HG02588 (cell line): ENCODE measurements around the gene PVR.
"Not testable (repeated sequence)": the region's sequence is repeated elsewhere in the genome, so short reads cannot be mapped to it uniquely, and the experiment has no call there.

Source experiments
- ATAC-seq: cut with Tn5 transposase; IDR thresholded peaks from one replicate; pipeline ENCODE4 v1.9.1; 2021; ENCODE audit warnings: mild to moderate bottlenecking, moderate library complexity; ENCODE audit not compliant: unreplicated experiment

PVR gene

GRCh38 chr19:44643605-44644401, at the start of gene PVR:
Gene PVR, plus strand, starts transcription at chr19:44643910. Its CDS starts 187 bp downstream, at chr19:44644097.
- no peak for ATAC-seq

- ATAC-seq: no peak
Observed at GRCh38 chr19:44596428-44597130, 47.1 kb upstream of the PVR start.

GRCh38 chr19:44597131-44597491, 46.6 kb upstream of the PVR start:
- no peak for ATAC-seq

- ATAC-seq: no peak
Observed at GRCh38 chr19:44598355-44598754, 45.4 kb upstream of the PVR start.

- ATAC-seq: no peak
Observed at GRCh38 chr19:44598880-44599279, 44.8 kb upstream of the PVR start.

GRCh38 chr19:44600466-44600865, 43.2 kb upstream of the PVR start:
- ATAC-seq: no peak

GRCh38 chr19:44602081-44602480, 41.6 kb upstream of the PVR start:
- no peak for ATAC-seq

GRCh38 chr19:44603201-44603945, 40.3 kb upstream of the PVR start:
- ATAC-seq: no peak

- ATAC-seq: no peak
Observed at GRCh38 chr19:44604241-44604640, 39.5 kb upstream of the PVR start.

GRCh38 chr19:44605547-44605946, 38.2 kb upstream of the PVR start:
- no peak for ATAC-seq

- no peak for ATAC-seq
Observed at GRCh38 chr19:44607049-44607448, 36.7 kb upstream of the PVR start.

GRCh38 chr19:44607917-44608316, 35.8 kb upstream of the PVR start:
- ATAC-seq: no peak

GRCh38 chr19:44608391-44608821, 35.3 kb upstream of the PVR start:
- no peak for ATAC-seq

- no peak for ATAC-seq
Observed at GRCh38 chr19:44609219-44609618, 34.5 kb upstream of the PVR start.

- ATAC-seq: not testable (repeated sequence)
Observed at GRCh38 chr19:44610497-44610896, 33.2 kb upstream of the PVR start.

GRCh38 chr19:44611812-44612295, 31.9 kb upstream of the PVR start:
- no peak for ATAC-seq

GRCh38 chr19:44613295-44614178, 30.2 kb upstream of the PVR start, which contains the start of gene IGSF23:
Gene IGSF23, plus strand, starts transcription at chr19:44613563. Its CDS starts 83 bp downstream, at chr19:44613646.
- no peak for ATAC-seq

- ATAC-seq: no peak
Observed at GRCh38 chr19:44614313-44614712, 29.4 kb upstream of the PVR start.

- ATAC-seq: no peak
Observed at GRCh38 chr19:44615863-44616247, 27.9 kb upstream of the PVR start.

GRCh38 chr19:44617110-44617880, 26.4 kb upstream of the PVR start:
- ATAC-seq: no peak
